Cardiac fibroblast (primary cell): ENCODE results near the gene CLDN14.

Experiments used
- DNase-seq, 2 donors: peaks; one replicate each; pipeline versions ENCODE4 v3.0.0 to v3.0.0-alpha.2; 2010; ENCODE audit warnings: low read depth in 2 of 2
- H3K4me3 ChIP-seq, 2 donors: replicated peaks in 1 of 2; 1 replicate in 1 of 2; 2 replicates in 1 of 2; pipeline ENCODE4 v1.5.1; 2011; ENCODE audit warnings: low read depth in 2 of 2, low read length in 2 of 2, mild to moderate bottlenecking in 2 of 2, moderate library complexity in 1 of 2
- CTCF ChIP-seq: IDR thresholded peaks from one replicate; pipeline ENCODE4 v1.5.1; 2011; ENCODE audit warnings: low read depth, mild to moderate bottlenecking, low read length, inconsistent platforms

The CLDN14 gene

GRCh38 chr21:36423771-36424433, 56.0 kb downstream of the CLDN14 start:
- TF ChIP-seq CTCF: no peak
- no peak for DNase-seq
- no peak overlapping the region for H3K4me3 ChIP-seq

GRCh38 chr21:36422279-36423098, 57.4 kb downstream of the CLDN14 start:
- peak; percentile 76 to 88 for DNase-seq
- TF ChIP-seq CTCF: peak; percentile 86

GRCh38 chr21:36420571-36421339, 59.2 kb downstream of the CLDN14 start:
- no peak for TF ChIP-seq CTCF
- H3K4me3 ChIP-seq: no peak overlapping the region
- no peak for DNase-seq

More at GRCh38 chr21:36422279-36423098, 57.4 kb downstream of the CLDN14 start:
- H3K4me3 ChIP-seq: no peak overlapping the region

- no peak overlapping the region for H3K4me3 ChIP-seq
- DNase-seq: peak; percentile 95 to 96
- TF ChIP-seq CTCF: peak; percentile 84
These were observed 59.9 kb downstream of the CLDN14 start for GRCh38 chr21:36419996-36420395.

- no peak for TF ChIP-seq CTCF
- H3K4me3 ChIP-seq: no peak overlapping the region
- no peak for DNase-seq
These were observed 60.7 kb downstream of the CLDN14 start for GRCh38 chr21:36419241-36419640.

GRCh38 chr21:36415375-36415774, 64.5 kb downstream of the CLDN14 start:
- TF ChIP-seq CTCF: no peak
- no peak overlapping the region for H3K4me3 ChIP-seq
- no peak for DNase-seq
